NCI-H2227 (cell line): ENCODE measurements around the gene SCN8A.
A peak's percentile ranks its signal among the peaks of the same experiment; 100 is the strongest.

ENCODE experiments used
- DNase-seq: peaks from one replicate; lab custom pipeline; 2025; ENCODE audit not compliant: unreplicated experiment; lab: John Stamatoyannopoulos, UW

Gene SCN8A

DNA sequence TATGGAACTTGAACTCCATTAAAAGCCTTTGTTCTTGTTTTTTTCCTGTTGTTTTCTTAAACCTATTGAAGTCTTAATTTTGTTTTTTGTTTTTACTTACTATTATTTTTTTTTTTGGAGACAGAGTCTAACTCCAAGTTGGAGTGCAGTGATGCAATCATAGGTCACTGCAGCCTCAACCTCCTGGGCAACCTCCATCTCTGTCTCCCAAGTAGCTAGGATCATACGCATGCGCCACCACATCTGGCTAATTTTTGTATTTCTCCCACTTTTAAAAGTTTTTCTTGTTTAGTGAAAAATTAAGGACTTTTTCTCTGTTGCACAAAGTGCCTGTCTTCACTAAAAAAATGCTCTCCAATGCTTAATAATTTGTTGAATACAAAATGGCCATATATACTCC lies 76.2 kb downstream of the SCN8A start:
- no peak for DNase-seq

DNA sequence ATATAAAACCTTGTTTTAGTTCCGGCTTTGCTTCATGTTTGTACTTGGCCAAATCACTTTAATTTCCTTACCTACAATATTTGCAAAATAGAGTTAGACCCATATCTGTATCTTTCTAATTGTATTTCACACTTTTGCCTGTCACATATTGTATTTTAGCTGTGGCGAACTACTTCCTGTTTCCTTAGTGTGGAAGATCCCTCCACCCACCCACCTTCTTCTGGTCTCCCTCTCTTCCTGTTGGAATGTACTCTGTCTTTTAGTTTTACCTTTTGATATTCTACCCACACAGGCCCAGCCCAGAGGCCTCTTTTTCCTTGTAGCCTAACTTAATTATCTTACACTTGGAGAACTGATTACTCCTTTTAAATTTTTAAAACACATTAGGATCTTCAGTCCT lies 78.2 kb downstream of the SCN8A start:
- DNase-seq, result no peak

DNA sequence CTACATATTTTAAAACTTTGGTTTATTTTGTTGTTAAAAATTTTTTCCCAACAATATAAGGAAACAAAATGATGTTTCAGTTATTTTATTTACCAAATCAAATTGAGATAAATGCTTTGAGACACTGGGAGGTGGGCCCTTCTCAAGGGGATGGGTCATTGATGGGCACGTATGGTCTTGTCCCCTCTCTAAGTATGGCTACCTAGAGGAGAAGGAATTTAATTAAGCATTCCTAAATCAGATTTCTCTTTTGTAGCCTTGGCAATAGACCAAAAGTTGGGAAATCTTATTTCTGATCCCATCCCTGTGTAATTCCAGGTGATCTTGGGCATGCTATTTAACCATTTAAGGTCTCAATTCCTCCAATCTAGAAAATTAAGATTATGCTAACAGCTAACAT lies 79.0 kb downstream of the SCN8A start:
- DNase-seq, result no peak

DNA sequence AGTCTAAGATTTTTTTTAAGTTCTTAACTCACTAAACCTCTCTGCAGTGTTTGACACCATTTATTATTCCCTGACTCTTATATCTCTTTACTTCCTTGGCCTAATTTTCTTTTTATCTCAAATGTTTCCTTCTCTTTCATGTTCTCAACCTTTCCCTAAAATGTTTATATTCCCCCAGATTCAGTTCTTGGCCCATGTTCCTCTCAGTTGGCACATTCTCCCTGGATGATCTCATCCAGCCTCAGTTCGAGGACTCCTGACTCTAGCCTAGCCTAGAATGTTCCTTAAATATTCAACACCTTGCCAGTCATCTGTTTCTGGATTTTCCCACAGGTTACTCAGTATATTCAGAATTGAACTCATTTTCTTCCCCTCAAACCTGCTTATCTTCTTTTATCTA lies 81.3 kb downstream of the SCN8A start:
- no peak for DNase-seq

DNA sequence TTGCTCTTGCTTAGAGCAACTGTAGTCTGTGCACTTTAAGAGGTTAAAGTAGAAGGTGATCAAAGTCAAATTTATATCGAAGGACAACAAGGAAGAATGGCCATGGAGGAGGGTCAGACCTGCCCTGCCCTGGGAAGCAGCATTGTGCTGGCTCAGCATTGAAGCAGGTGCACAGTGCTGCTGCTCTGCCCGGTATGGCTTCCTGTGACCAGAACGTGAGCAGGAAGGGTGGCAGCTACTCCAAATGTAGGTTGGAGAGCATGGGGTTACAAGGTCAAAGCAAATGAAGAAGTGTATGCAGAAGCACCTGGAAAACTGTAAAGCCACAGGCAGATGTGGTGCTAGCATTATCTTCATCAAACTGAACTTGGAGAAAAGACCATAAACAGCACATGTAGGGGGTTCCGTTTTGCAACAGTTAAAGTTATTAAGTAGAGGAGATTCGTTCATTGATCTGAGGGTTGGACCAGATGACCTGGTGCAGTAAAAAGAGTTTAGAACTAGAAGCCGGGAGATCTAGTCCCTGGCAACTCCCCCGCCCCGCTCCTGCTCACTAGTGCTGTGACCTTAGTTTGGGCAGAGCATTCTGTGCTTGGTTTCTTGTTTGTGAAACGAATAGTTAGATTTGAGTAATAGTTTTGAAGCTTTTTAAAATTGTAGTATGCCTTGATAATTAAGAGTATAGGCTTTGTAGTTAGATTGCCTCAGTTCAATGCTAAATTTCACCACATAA lies 84.2 kb downstream of the SCN8A start:
- no peak for DNase-seq

DNA sequence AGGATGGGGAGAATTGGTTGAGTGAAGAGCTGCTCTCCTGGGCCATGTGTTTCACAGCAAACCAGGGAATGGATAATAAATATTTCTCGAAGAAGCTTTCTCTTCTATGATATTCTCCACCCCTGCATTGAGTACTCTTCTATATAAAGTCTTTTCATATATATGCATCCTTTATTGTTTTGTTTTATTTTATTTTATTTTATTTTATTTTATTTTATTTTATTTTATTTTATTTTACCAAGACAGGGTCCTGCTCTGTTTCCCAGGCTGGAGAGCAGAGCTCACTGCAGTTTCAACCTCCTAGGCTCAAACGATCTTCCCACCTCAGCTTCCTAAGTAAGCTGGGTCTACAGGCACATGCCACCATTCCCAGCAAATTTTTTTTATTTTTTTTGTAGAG lies 85.8 kb downstream of the SCN8A start:
- DNase-seq, result no peak

DNA sequence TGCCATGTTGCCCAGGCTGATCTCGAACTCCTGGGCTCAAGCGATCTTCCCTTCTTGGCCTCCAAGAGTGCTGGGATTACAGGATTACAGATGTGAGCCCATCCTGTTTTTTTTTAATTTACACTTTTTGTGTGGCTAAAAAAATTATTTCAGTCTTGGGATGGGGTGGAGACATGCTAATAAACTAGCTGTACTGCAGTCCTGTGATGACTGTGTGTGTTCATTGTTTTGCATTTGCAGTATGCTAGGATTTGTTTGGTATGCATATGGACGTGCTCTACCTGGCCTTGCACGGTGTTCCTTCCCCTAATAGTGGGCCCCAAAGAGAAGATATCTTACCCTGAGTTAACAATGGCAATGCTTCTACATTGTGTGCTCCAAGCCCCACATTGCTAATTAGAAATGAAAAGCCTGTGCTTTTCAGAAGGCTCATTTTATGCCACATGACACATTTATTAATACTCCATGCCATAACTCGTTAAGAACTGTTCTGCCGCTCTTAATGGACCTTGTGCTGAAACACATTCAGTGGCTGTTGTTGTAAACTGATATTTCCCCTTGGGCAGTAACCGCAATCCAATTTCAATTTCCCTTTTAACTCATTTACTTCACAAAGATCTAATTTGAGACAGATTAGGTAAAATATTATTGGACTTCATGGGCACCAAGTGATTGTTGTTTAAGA lies 86.4 kb downstream of the SCN8A start:
- DNase-seq, result no peak

DNA sequence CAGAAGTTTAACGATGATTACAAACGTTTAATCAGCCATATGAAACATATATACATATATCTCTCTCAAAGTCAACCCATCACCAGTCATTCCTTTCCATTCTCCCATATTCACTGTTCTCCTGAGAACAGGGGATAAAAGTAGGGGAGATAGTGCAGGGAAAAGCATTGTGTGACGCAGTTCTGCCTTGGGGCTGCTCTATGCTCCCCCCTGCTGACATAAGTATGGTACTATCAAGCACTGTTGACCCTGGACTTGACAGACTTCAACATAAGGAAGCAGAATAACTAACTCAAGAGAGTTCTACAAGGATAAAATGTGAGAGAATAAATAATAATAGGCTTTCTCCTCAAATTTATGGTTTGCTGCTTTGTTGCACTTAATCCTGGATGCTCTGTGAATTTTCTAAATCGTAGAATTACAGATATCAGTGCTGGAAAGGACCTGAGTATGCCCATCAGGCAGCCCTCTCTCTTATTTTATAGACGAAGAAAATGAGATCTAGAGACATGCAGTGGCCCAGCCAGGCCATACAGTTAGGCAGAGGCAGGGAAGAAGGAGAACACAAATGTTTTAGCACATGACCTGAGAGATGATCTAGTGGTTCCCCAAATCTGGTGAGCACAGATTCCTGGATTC lies 87.2 kb downstream of the SCN8A start:
- peak; percentile 76 for DNase-seq

DNA sequence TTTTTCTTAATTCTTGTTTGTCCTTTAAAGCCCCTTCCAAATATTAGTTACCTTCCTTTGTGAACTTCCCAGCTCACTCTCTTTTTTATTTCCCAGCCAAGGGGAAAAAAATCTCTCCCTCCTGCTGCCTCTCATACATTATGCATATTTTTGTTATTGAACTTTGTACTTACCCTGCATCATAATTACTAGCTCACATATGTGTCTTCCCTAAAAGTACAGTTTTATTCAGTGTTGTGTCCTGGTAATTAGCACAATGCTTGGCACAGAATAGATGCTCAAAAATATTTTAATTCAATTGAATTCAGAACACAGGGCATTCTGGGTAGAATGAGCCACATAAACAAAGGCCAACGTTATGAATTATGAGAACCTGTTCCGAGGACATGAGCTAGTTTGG lies 91.9 kb downstream of the SCN8A start:
- DNase-seq, result no peak

DNA sequence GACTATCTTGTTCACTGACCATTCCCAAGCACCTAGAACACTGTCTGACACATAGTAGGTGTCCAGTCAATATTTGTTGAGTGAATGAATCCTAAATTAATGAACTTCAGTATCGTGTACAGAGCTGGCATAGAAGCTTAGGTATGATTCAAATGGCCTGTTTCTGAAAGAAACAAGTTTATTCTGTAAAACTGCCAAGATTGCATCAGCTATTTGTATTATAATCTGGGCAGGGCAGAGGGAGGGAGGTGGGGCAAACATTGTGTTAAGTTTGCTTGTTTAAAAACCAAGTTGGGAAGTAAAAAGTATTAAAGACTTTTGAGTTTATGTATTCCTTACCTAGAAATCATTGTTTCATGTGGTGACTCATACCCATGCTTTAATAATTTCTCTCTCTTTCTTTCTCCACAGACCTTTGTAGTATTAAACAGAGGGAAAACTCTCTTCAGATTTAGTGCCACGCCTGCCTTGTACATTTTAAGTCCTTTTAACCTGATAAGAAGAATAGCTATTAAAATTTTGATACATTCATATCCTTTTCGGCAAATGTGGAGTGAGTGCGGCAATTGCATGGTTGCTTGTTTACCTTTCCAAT lies 92.8 kb downstream of the SCN8A start:
- DNase-seq, result no peak

DNA sequence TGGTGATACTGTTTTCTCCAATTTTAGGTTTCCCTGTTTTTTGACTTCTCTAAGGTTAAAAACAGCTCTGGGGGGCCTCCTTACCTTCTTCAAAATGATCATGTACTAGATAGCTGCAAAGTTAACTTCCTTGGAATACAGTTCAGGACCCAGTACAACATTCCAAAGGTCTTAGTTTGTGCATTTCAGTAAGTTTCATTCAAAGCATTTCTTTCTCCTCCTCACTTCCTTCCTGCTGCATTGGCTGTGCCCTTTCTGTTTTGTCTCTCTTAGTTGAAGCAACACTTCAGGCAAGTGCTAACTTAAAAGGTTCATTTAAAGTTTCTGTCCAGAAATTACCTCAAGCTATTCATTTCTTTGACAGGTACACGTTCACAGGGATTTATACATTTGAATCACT lies 95.7 kb downstream of the SCN8A start:
- DNase-seq, result no peak

DNA sequence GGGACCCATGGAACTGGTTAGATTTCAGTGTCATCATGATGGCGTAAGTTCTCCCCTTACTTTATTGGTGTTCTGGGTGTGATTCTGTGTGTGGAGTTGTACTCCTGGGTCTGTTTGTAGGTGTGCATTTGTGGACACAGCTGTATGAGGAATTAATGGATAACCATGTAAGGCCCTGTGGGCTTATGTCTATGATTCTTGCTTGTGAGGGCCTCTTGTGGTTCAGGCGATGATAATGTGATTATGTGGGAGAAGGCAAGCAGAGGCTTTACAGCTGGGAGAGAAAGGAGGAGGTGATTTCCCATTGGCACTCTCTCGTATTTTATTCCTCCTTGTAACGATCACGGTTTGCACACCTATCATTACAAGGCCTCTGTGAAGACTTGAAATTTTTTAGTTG lies 96.1 kb downstream of the SCN8A start:
- no peak for DNase-seq

DNA sequence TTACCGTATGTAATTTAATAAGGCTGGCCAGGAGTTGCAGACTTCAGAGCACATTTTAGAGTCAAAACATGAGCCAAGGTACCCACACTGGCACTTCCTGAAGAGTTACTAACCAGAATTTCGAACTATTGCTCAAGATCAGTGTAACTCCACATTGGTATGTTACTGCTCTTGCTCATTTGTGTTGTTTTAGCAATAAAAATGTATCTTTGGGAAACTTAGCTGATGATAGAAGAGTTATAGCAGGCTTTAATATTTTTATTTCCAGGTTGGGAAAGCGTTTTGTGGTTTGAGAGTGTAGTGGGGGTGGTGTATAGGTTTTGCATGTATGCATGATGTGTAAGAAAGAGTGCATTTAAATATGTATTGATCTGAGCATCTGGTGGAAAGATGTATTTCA lies 96.6 kb downstream of the SCN8A start:
- no peak for DNase-seq

DNA sequence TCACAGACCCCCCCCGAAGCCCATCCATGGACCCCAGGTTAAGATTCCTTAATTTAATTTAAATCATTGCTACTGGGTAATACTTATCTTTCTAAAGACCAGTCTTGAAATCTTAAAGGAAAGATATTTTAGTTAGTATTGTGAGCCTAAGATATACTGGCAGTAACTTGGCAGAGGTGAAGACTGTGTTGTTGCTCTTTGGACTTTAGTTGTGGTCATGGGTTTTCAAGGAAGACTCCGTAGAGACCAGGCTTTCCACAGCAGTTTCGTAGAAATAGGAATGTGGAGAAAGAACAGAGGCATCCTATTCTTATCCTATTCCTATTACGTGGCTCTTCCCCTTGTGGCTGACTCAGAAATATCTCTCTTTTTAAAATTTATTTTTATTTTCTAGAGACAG lies 99.0 kb downstream of the SCN8A start:
- DNase-seq, result no peak

DNA sequence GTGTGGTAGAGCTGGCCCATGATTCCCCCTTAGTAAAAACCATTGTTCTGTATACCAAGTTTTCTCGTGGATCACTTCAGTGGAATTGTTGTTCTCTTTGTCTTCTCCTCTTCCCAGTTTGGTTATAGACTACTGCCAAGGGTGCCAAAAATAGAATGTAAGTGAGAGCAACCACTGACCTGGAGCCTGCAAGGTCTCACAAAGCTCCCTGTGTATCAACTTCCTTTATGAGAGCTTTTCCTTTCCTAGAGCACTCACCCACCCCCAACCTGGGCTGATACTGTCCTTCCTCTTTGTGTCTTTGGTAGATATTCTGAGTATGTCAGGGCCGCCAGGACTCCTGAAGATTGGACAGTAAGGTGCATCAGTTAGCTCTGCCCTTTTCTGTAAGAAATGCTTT lies 101.0 kb downstream of the SCN8A start:
- DNase-seq, result no peak

DNA sequence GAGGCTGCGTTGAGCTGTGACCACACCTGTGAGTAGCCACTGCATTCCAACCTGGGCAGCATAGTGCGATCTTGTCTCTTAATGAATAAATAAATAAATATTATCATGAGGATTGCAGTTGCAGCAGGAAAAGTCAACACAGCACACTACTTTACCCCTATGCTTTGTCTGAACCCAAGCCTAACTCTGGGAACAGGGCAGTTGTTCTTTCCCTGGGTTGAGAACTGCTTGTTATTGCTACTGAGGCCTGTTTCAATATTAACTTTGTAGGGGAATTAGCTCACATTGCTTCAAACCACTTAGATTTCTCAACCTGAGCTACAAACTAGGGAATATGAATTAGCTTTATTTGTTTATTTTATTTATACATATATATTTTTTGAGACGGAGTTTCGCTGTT lies 102.5 kb downstream of the SCN8A start:
- no peak for DNase-seq

DNA sequence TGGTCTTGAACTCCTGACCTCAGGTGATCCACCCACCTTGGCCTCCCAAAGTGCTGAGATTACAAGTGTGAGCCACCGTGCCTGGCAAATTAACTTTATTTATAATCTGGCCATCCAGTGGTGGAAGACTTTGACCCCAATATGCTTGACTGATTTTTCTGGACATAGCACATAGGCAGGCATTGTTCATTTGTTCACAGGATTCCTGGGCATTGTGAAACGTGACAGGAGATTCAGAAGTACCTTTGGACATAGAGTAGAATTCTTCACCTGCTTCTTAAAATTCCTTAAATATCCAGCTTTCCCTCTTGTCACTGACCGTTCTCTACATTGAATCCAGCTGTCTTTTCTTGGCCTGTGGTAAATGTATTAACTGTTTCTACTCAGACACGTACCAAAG lies 103.1 kb downstream of the SCN8A start:
- no peak for DNase-seq

DNA sequence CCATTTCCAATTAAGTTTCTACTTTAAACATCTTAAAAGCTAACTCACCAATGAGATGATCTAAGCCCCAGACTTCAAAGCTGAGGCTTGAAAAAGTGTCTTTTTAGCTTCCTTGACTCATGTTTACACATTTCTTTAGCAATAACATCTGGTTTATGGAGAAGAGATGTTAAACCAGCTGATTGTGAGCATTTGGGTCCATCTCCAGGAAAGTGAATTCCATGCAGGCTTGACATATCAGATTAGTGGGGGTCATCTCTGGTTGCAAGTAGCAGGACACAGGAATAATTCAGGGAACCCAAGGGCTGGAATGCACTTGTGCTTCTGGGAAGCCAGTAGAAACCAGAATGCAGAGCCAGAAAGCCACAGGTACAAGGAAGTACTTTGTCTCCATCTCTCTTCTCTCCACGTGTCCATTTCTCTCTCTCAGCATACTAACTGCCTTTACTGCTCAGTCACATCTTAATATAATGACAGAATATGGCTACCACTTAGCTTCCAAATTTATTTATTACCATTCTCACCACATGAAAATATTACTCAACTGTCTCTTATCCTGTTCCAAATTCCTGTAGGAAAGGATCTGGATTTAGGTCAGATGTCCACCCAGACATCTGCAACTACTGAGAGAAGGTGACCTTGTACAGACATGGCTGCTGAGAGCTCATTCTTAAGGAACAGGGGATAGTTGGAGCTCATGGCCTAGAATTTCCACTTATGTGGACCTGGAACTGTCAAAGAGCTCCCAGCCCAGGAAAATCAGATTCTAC lies 104.4 kb downstream of the SCN8A start:
- no peak for DNase-seq

DNA sequence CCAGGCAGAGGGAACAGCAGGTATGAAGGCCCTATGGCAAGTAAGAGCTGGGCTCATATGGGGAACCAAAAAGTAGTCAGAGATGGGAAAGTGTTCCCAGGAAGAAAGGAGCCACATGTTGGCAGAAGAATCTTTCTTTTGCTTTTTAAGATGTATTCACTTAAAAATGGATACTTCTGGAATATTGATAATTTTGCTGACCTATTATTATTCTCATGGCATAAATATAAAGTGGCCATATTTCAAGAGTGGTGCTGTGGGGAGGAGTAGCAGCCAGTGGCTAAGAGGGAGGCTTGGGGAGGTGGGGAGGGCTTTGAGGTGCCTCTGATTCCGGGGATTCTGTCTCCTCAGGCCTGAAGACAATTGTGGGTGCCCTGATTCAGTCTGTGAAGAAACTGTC lies 108.2 kb downstream of the SCN8A start:
- DNase-seq, result no peak

DNA sequence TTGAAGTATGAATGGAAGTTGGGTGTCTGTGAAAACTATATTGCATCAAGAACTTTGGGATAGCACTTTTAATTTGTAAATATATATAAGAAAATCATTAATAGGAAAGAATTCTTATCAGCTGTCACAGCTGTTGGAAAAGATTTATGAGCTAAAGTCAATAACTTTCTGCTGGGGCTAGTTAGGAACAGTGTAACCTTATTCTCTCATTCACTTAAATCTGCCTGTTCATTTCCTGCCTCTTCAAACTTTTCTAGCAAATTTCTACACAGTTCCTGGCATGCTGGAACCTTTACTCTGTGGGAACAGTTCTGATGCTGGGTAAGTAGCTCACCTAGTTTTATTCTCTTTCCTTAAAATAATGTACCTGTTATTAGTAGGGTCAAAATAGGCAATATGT lies 109.9 kb downstream of the SCN8A start:
- DNase-seq, result no peak

DNA sequence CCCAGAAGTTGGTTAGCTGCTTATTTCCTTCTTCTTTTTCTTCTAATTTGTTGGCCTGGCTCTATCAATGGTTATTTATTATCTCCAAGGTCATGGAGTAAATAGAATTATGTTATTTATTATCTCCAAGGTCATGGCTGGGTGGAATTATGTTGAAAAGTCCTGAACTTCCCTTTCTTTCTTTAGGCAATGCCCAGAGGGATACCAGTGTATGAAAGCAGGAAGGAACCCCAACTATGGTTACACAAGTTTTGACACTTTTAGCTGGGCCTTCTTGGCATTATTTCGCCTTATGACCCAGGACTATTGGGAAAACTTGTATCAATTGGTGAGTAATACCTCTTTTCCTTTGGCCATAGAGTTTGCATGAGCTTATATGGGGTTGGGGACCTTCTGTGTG lies 111.6 kb downstream of the SCN8A start:
- DNase-seq, result no peak
